OCI-LY3 (cell line): ENCODE data around the gene GALNT2.

Source experiments
- H2AFZ ChIP-seq: fragments of 200-600, 300-600 bp; shearing (Covaris generic); 2 replicates; pipeline ENCODE4 v1.6.0; 2014; ENCODE audit warnings: antibody characterized with exemption, low read depth, low read length
- H3K27ac ChIP-seq: fragments of 200-600, 300-600 bp; sonication (generic); 2 replicates; pipeline ENCODE4 v1.5.1; 2014; ENCODE audit warnings: mild to moderate bottlenecking, low read length, moderate library complexity, mixed read lengths
- H3K27me3 ChIP-seq: fragments of 200-600, 300-600 bp; sonication (generic); 2 replicates; pipeline ENCODE4 v1.6.1; 2014; ENCODE audit warnings: low read depth, low read length, mixed read lengths
- H3K36me3 ChIP-seq: fragments of 200-600, 300-600 bp; sonication (generic); replicated peaks from 2 replicates; pipeline ENCODE3; 2014; ENCODE audit warnings: low read depth, low read length, mixed read lengths
- H3K4me1 ChIP-seq: fragments of 300-600, 200-600 bp; sonication (generic); 2 replicates; pipeline ENCODE4 v1.6.1; 2014; ENCODE audit warnings: low read length, mixed read lengths
- H3K4me2 ChIP-seq: fragments of 200-600, 300-600 bp; sonication (generic); 2 replicates; pipeline ENCODE4 v1.6.1; 2014; ENCODE audit warnings: low read length, mixed read lengths
- H3K4me3 ChIP-seq: fragments of 300-600, 200-600 bp; sonication (generic); 2 replicates; pipeline ENCODE4 v1.5.1; 2014; ENCODE audit warnings: antibody characterized with exemption, mild to moderate bottlenecking, low read length, moderate library complexity
- H3K79me2 ChIP-seq: fragments of 300-600, 200-600 bp; shearing (Covaris generic); 2 replicates; pipeline ENCODE4 v1.6.1; 2014; ENCODE audit warnings: mild to moderate bottlenecking, low read length, mixed read lengths
- H3K9ac ChIP-seq: fragments of 300-600, 200-600 bp; shearing (Covaris generic); 2 replicates; pipeline ENCODE4 v1.6.0; 2014; ENCODE audit warnings: mild to moderate bottlenecking, low read length, moderate library complexity
- H3K9me3 ChIP-seq: fragments of 200-600, 300-600 bp; shearing (Covaris generic); 2 replicates; pipeline ENCODE4 v1.6.1; 2014; ENCODE audit warnings: low read length, mixed read lengths; ENCODE audit not compliant: insufficient read depth
- H4K20me1 ChIP-seq: fragments of 200-600, 300-600 bp; sonication (generic); 2 replicates; pipeline ENCODE4 v1.6.1; 2016; ENCODE audit warnings: low read length, mixed read lengths; ENCODE audit not compliant: insufficient read depth
- CTCF ChIP-seq: fragments of 200-600, 300-600 bp; sonication (generic); IDR thresholded peaks from 2 replicates; pipeline ENCODE4 v1.5.1; 2014; ENCODE audit warnings: antibody characterized with exemption, low read length, low read depth
- EZH2phosphoT487 ChIP-seq: fragments of 200-600 bp; shearing (Covaris generic); IDR thresholded peaks from 2 replicates; pipeline ENCODE4 v1.6.1; 2018; ENCODE audit warnings: antibody characterized with exemption, mixed run types, low read depth

GALNT2 gene

GRCh38 chr1:230040440-230040839 is 26.6 kb upstream of the GALNT2 start:
- TF ChIP-seq CTCF (no peak), EZH2phosphoT487 (no peak)
- Histone ChIP-seq H3K4me3 (no peak overlapping the region), H3K4me2 (no peak overlapping the region), H3K79me2 (no peaks in the 10 kb centered on the region), H3K27ac (no peak overlapping the region), H3K27me3 (peaks cover 14% of the 10 kb centered on the region), H2AFZ (no peak overlapping the region), H3K36me3 (no peaks in the 10 kb centered on the region), H3K9ac (no peak overlapping the region), H3K9me3 (no peaks in the 10 kb centered on the region), H4K20me1 (no peaks in the 10 kb centered on the region), H3K4me1 (no peaks in the 10 kb centered on the region)

GRCh38 chr1:230043081-230043480 is 24.0 kb upstream of the GALNT2 start:
- no peaks in the 10 kb centered on the region for H3K9me3 ChIP-seq
- no peak overlapping the region for H2AFZ ChIP-seq
- no peak overlapping the region for H3K9ac ChIP-seq
- H3K79me2 ChIP-seq, result no peaks in the 10 kb centered on the region
- H3K4me1 ChIP-seq, result no peaks in the 10 kb centered on the region
- TF ChIP-seq EZH2phosphoT487 (no peak), CTCF (no peak)
- H3K4me3 ChIP-seq, result no peak overlapping the region
- H4K20me1 ChIP-seq, result no peaks in the 10 kb centered on the region
- no peaks in the 10 kb centered on the region for H3K36me3 ChIP-seq
- no peak overlapping the region for H3K27ac ChIP-seq
- H3K4me2 ChIP-seq, result no peak overlapping the region
- H3K27me3 ChIP-seq, result peaks cover 30% of the 10 kb centered on the region

GRCh38 chr1:230044729-230045128 is 22.3 kb upstream of the GALNT2 start:
- Histone ChIP-seq H3K9ac (no peak overlapping the region), H3K36me3 (no peaks in the 10 kb centered on the region)

More at GRCh38 chr1:230044729-230045128, 22.3 kb upstream of the GALNT2 start:
- no peak overlapping the region for H3K4me3 ChIP-seq
- H4K20me1 ChIP-seq, result no peaks in the 10 kb centered on the region
- peaks cover 45% of the 10 kb centered on the region for H3K27me3 ChIP-seq
- no peak overlapping the region for H3K4me2 ChIP-seq
- no peak overlapping the region for H2AFZ ChIP-seq
- H3K4me1 ChIP-seq, result no peaks in the 10 kb centered on the region
- H3K27ac ChIP-seq, result no peak overlapping the region
- TF ChIP-seq EZH2phosphoT487 (no peak), CTCF (no peak)
- H3K79me2 ChIP-seq, result no peaks in the 10 kb centered on the region
- H3K9me3 ChIP-seq, result no peaks in the 10 kb centered on the region; the same call in 1 of the 2 replicates
